OCI-LY7 (cell line): ENCODE data around the gene CIT.

Experiments
- CTCF ChIP-seq: fragments of 200-600 bp; sonication (generic); conservative IDR thresholded peaks from 2 replicates; pipeline ENCODE4 v1.5.1; 2014; ENCODE audit warnings: mild to moderate bottlenecking, antibody characterized with exemption, low read length, moderate library complexity, mixed read lengths
- EZH2phosphoT487 ChIP-seq: fragments of 200-600 bp; sonication (generic); IDR thresholded peaks from 2 replicates; pipeline ENCODE4 v1.6.1; 2018; ENCODE audit warnings: low read depth, borderline replicate concordance, mild to moderate bottlenecking, mixed run types, antibody characterized with exemption, low read length, moderate library complexity, mixed read lengths

- TF ChIP-seq CTCF (no peak), EZH2phosphoT487 (no peak)
Measured at GRCh38 chr12:119672194-119672593, 204.9 kb downstream of the CIT start.
